Trophoblast cell (in vitro differentiated cells and primary cell): ENCODE measurements around the gene CALN1.

Experiments
- DNase-seq, 2 donors: peaks; one replicate each; pipeline ENCODE4 v3.0.0-alpha.2; 2016
- H2AFZ ChIP-seq: 2 replicates; pipeline ENCODE4 v1.6.1; 2013; ENCODE audit warnings: low read length, moderate library complexity, mild to moderate bottlenecking; ENCODE audit not compliant: insufficient read depth, poor library complexity
- H2AK5ac ChIP-seq: 2 replicates; pipeline ENCODE4 v1.6.1; 2013; ENCODE audit warnings: mild to moderate bottlenecking, low read length
- H2BK120ac ChIP-seq: 2 replicates; pipeline ENCODE4 v1.6.1; 2013; ENCODE audit warnings: low read length, mild to moderate bottlenecking, moderate library complexity; ENCODE audit not compliant: insufficient read depth, poor library complexity
- H2BK12ac ChIP-seq: 2 replicates; pipeline ENCODE4 v1.6.1; 2013; ENCODE audit warnings: mild to moderate bottlenecking, low read length, moderate library complexity
- H2BK5ac ChIP-seq: 2 replicates; pipeline ENCODE4 v1.6.1; 2013; ENCODE audit warnings: low read length, low read depth, moderate library complexity, mild to moderate bottlenecking; ENCODE audit not compliant: poor library complexity
- H3K14ac ChIP-seq: 2 replicates; pipeline ENCODE4 v1.6.1; 2013; ENCODE audit warnings: mild to moderate bottlenecking, low read length
- H3K18ac ChIP-seq: 2 replicates; pipeline ENCODE4 v1.6.1; 2013; ENCODE audit warnings: mild to moderate bottlenecking, low read length
- H3K23ac ChIP-seq: 2 replicates; pipeline ENCODE4 v1.6.1; 2013; ENCODE audit warnings: low read length
- H3K27ac ChIP-seq: 2 replicates; pipeline ENCODE4 v1.5.1; 2013; ENCODE audit warnings: low read depth, mild to moderate bottlenecking, inconsistent platforms, low read length, moderate library complexity
- H3K27me3 ChIP-seq: 2 replicates; pipeline ENCODE4 v1.6.1; 2013; ENCODE audit warnings: inconsistent platforms, mild to moderate bottlenecking, low read length, moderate library complexity; ENCODE audit not compliant: insufficient read depth
- H3K36me3 ChIP-seq, 2 experiments: 1 replicate in 1 of 2; 2 replicates in 1 of 2; pipeline ENCODE4 v1.6.1; 2013; ENCODE audit warnings: low read length in 2 of 2, mild to moderate bottlenecking in 2 of 2, moderate library complexity in 1 of 2; ENCODE audit not compliant: insufficient read depth in 2 of 2, control insufficient read depth in 1 of 2
- H3K4ac ChIP-seq: 2 replicates; pipeline ENCODE4 v1.6.1; 2013; ENCODE audit warnings: low read depth, mild to moderate bottlenecking, low read length, moderate library complexity
- H3K4me1 ChIP-seq, 2 experiments: 1 replicate in 1 of 2; 2 replicates in 1 of 2; pipeline ENCODE4 v1.6.1; 2013; ENCODE audit warnings: low read length in 2 of 2, mild to moderate bottlenecking in 2 of 2, moderate library complexity in 1 of 2; ENCODE audit not compliant: insufficient read depth in 2 of 2, control insufficient read depth in 1 of 2
- H3K4me2 ChIP-seq: 2 replicates; pipeline ENCODE4 v1.6.1; 2013; ENCODE audit warnings: inconsistent platforms, mild to moderate bottlenecking, low read length, moderate library complexity
- H3K4me3 ChIP-seq: 2 replicates; pipeline ENCODE4 v1.5.1; 2013; ENCODE audit warnings: mild to moderate bottlenecking, low read depth, low read length, inconsistent platforms
- H3K79me1 ChIP-seq: one replicate; pipeline ENCODE4 v1.6.1; 2013; ENCODE audit warnings: low read length
- H3K79me2 ChIP-seq: 2 replicates; pipeline ENCODE4 v1.6.1; 2013; ENCODE audit warnings: low read length, mild to moderate bottlenecking; ENCODE audit not compliant: control insufficient read depth, insufficient read depth, poor library complexity
- H3K9ac ChIP-seq: 2 replicates; pipeline ENCODE4 v1.6.1; 2013; ENCODE audit warnings: mild to moderate bottlenecking, low read length
- H3K9me3 ChIP-seq: 2 replicates; pipeline ENCODE4 v1.6.1; 2013; ENCODE audit warnings: low read depth, mild to moderate bottlenecking, control low read depth, inconsistent platforms, low read length; ENCODE audit not compliant: insufficient read depth
- H4K12ac ChIP-seq: 2 replicates; pipeline ENCODE4 v1.6.1; 2013; ENCODE audit warnings: low read depth, mild to moderate bottlenecking, low read length, moderate library complexity
- H4K8ac ChIP-seq: 2 replicates; pipeline ENCODE4 v1.6.1; 2013; ENCODE audit warnings: low read depth, mild to moderate bottlenecking, low read length, moderate library complexity
- H4K91ac ChIP-seq: one replicate; pipeline ENCODE4 v1.6.1; 2013; ENCODE audit warnings: low read depth, mild to moderate bottlenecking, low read length, moderate library complexity
- WGBS: extraction: QIAGEN DNeasy Blood & Tissue Kit; methylation state at CpG from one replicate; pipeline ENCODE4 v1.1.7; 2013; ENCODE audit warnings: missing lambda C conversion rate; ENCODE audit not compliant: insufficient read length, insufficient coverage; ENCODE audit errors: extremely low coverage; 5-methylcytosine and 5-hydroxymethylcytosine counted together

CALN1 gene

GRCh38 chr7:71974611-71975010 is 437.5 kb downstream of the CALN1 start:
- no peak overlapping the region for H4K8ac ChIP-seq
- no peak overlapping the region for H4K12ac ChIP-seq
- H2AK5ac ChIP-seq: no peak overlapping the region
- no peak overlapping the region for H3K4me3 ChIP-seq
- no CpG with 5 or more reads among the region's 7 CpGs for WGBS
- no peak overlapping the region for H3K4ac ChIP-seq
- H3K36me3 ChIP-seq: no peaks in the 10 kb centered on the region
- no peak overlapping the region for H2BK12ac ChIP-seq
- no peak overlapping the region for H2AFZ ChIP-seq
- H2BK5ac ChIP-seq: no peak overlapping the region
- H3K79me2 ChIP-seq: no peaks in the 10 kb centered on the region
- no peaks in the 10 kb centered on the region for H3K27me3 ChIP-seq
- no peaks in the 10 kb centered on the region for H3K79me1 ChIP-seq
- H4K91ac ChIP-seq: no peak overlapping the region
- no peaks in the 10 kb centered on the region for H3K9me3 ChIP-seq
- H3K27ac ChIP-seq: no peak overlapping the region
- H3K9ac ChIP-seq: no peak overlapping the region
- no peak overlapping the region for H3K18ac ChIP-seq
- H3K14ac ChIP-seq: no peak overlapping the region
- H3K4me2 ChIP-seq: no peak overlapping the region
- H3K23ac ChIP-seq: no peak overlapping the region
- no peaks in the 10 kb centered on the region for H3K4me1 ChIP-seq
- no peak for DNase-seq
- no peak overlapping the region for H2BK120ac ChIP-seq

- Histone ChIP-seq H2BK12ac (no peak overlapping the region), H3K4me2 (no peak overlapping the region), H3K4me1 (no peaks in the 10 kb centered on the region), H2BK5ac (no peak overlapping the region), H3K9me3 (no peaks in the 10 kb centered on the region), H3K9ac (no peak overlapping the region), H3K18ac (no peak overlapping the region), H3K4ac (no peak overlapping the region), H3K36me3 (no peaks in the 10 kb centered on the region), H3K23ac (no peak overlapping the region), H3K4me3 (no peak overlapping the region), H3K27ac (no peak overlapping the region), H4K12ac (no peak overlapping the region), H4K91ac (no peak overlapping the region), H2BK120ac (no peak overlapping the region), H4K8ac (no peak overlapping the region), H2AK5ac (no peak overlapping the region), H3K79me2 (no peaks in the 10 kb centered on the region), H3K79me1 (no peaks in the 10 kb centered on the region), H3K27me3 (no peaks in the 10 kb centered on the region), H2AFZ (no peak overlapping the region), H3K14ac (no peak overlapping the region)
- no peak for DNase-seq
- no CpG with 5 or more reads among the region's 7 CpGs for WGBS
These were observed 439.6 kb downstream of the CALN1 start for GRCh38 chr7:71972534-71972933.

GRCh38 chr7:71970725-71971124 is 441.4 kb downstream of the CALN1 start:
- H2BK5ac ChIP-seq: no peak overlapping the region
- no peak overlapping the region for H3K9ac ChIP-seq
- H4K8ac ChIP-seq: no peak overlapping the region
- no peak for DNase-seq
- no peak overlapping the region for H3K4me2 ChIP-seq
- no peaks in the 10 kb centered on the region for H3K4me1 ChIP-seq
- H3K79me1 ChIP-seq: no peaks in the 10 kb centered on the region
- no peak overlapping the region for H3K4ac ChIP-seq
- H3K9me3 ChIP-seq: no peaks in the 10 kb centered on the region
- no peak overlapping the region for H2BK120ac ChIP-seq
- H3K27ac ChIP-seq: no peak overlapping the region
- no CpG with 5 or more reads among the region's 3 CpGs for WGBS
- H4K12ac ChIP-seq: no peak overlapping the region
- no peaks in the 10 kb centered on the region for H3K36me3 ChIP-seq
- H3K18ac ChIP-seq: no peak overlapping the region
- H3K27me3 ChIP-seq: no peaks in the 10 kb centered on the region
- H3K23ac ChIP-seq: no peak overlapping the region
- no peaks in the 10 kb centered on the region for H3K79me2 ChIP-seq
- H3K4me3 ChIP-seq: no peak overlapping the region
- H2AK5ac ChIP-seq: no peak overlapping the region
- no peak overlapping the region for H3K14ac ChIP-seq
- H4K91ac ChIP-seq: no peak overlapping the region
- no peak overlapping the region for H2AFZ ChIP-seq
- no peak overlapping the region for H2BK12ac ChIP-seq

GRCh38 chr7:71962636-71963035 is 449.5 kb downstream of the CALN1 start:
- Histone ChIP-seq H3K4me2 (no peak overlapping the region), H3K4ac (no peak overlapping the region), H3K79me2 (no peaks in the 10 kb centered on the region), H3K14ac (no peak overlapping the region), H2AFZ (no peak overlapping the region), H3K4me3 (no peak overlapping the region), H3K79me1 (no peaks in the 10 kb centered on the region), H4K8ac (no peak overlapping the region), H3K23ac (no peak overlapping the region), H3K9me3 (no peaks in the 10 kb centered on the region), H2AK5ac (no peak overlapping the region), H3K27me3 (no peaks in the 10 kb centered on the region), H2BK120ac (no peak overlapping the region), H3K9ac (no peak overlapping the region), H2BK12ac (no peak overlapping the region), H3K36me3 (no peaks in the 10 kb centered on the region), H3K18ac (no peak overlapping the region), H4K91ac (no peak overlapping the region), H4K12ac (no peak overlapping the region), H3K4me1 (no peaks in the 10 kb centered on the region), H2BK5ac (no peak overlapping the region), H3K27ac (no peak overlapping the region)
- WGBS: no CpG with 5 or more reads among the region's 3 CpGs
- DNase-seq: no peak
